H9 (cell line): Measurements from ENCODE around the gene MIPEP. TPM values are rescaled to one million over a fixed set of nuclear protein-coding genes. Genes with fewer than 3 reads are reported as not detected.

ENCODE experiments used
- DNase-seq: peaks from one replicate; pipeline ENCODE4 v3.0.0-alpha.2; 2017
- H2AFZ ChIP-seq: one replicate; pipeline ENCODE4 v1.6.1; 2013; ENCODE audit warnings: mild to moderate bottlenecking, low read length, control low read depth, moderate library complexity
- H2AK5ac ChIP-seq: 2 replicates; pipeline ENCODE4 v1.6.1; 2013; ENCODE audit warnings: low read length, control low read depth, mixed read lengths; ENCODE audit not compliant: insufficient read length
- H2BK120ac ChIP-seq: one replicate; pipeline ENCODE4 v1.6.1; 2013; ENCODE audit warnings: low read depth, mild to moderate bottlenecking, low read length, control low read depth, inconsistent platforms; ENCODE audit not compliant: poor library complexity, severe bottlenecking
- H2BK12ac ChIP-seq: 2 replicates; pipeline ENCODE4 v1.6.1; 2013; ENCODE audit warnings: low read length, control low read depth, mixed read lengths, low read depth; ENCODE audit not compliant: insufficient read length
- H2BK15ac ChIP-seq: 2 replicates; pipeline ENCODE4 v1.6.1; 2013; ENCODE audit warnings: low read depth, low read length, control low read depth
- H2BK20ac ChIP-seq: one replicate; pipeline ENCODE4 v1.6.1; 2013; ENCODE audit warnings: low read depth, mild to moderate bottlenecking, low read length, control low read depth, inconsistent platforms; ENCODE audit not compliant: poor library complexity, severe bottlenecking
- H2BK5ac ChIP-seq: 2 replicates; pipeline ENCODE4 v1.6.1; 2013; ENCODE audit warnings: low read length, control low read depth, mixed read lengths; ENCODE audit not compliant: insufficient read length
- H3K14ac ChIP-seq: 2 replicates; pipeline ENCODE4 v1.6.1; 2013; ENCODE audit warnings: low read length, control low read depth; ENCODE audit not compliant: insufficient read depth
- H3K18ac ChIP-seq: 2 replicates; pipeline ENCODE4 v1.6.1; 2013; ENCODE audit warnings: low read depth, mild to moderate bottlenecking, mixed read lengths, low read length, control low read depth; ENCODE audit not compliant: insufficient read length
- H3K23ac ChIP-seq: 2 replicates; pipeline ENCODE4 v1.6.1; 2013; ENCODE audit warnings: low read length, control low read depth, mixed read lengths, low read depth; ENCODE audit not compliant: insufficient read length
- H3K23me2 ChIP-seq: 2 replicates; pipeline ENCODE4 v1.6.1; 2013; ENCODE audit warnings: low read depth, mild to moderate bottlenecking, mixed read lengths, low read length, control low read depth; ENCODE audit not compliant: insufficient read length, poor library complexity, severe bottlenecking
- H3K27ac ChIP-seq: 2 replicates; pipeline ENCODE4 v1.5.1; 2013; ENCODE audit warnings: low read length, control low read depth, mixed read lengths, low read depth; ENCODE audit not compliant: insufficient read length
- H3K27me3 ChIP-seq: 2 replicates; pipeline ENCODE4 v1.6.1; 2013; ENCODE audit warnings: low read length, control low read depth, inconsistent platforms; ENCODE audit not compliant: insufficient read depth
- H3K4ac ChIP-seq: 2 replicates; pipeline ENCODE4 v1.6.1; 2013; ENCODE audit warnings: low read depth, mild to moderate bottlenecking, control low read depth, inconsistent platforms, low read length, moderate library complexity
- H3K4me1 ChIP-seq: 2 replicates; pipeline ENCODE4 v1.6.1; 2013; ENCODE audit warnings: low read length, control low read depth, inconsistent platforms; ENCODE audit not compliant: insufficient read depth
- H3K4me2 ChIP-seq: 2 replicates; pipeline ENCODE4 v1.6.1; 2013; ENCODE audit warnings: low read length, control low read depth, mixed read lengths; ENCODE audit not compliant: insufficient read length, insufficient read depth
- H3K56ac ChIP-seq: 2 replicates; pipeline ENCODE4 v1.6.1; 2013; ENCODE audit warnings: low read depth, mild to moderate bottlenecking, mixed read lengths, low read length, control low read depth; ENCODE audit not compliant: insufficient read length
- H3K79me1 ChIP-seq: 2 replicates; pipeline ENCODE4 v1.6.1; 2013; ENCODE audit warnings: low read depth, mild to moderate bottlenecking, moderate library complexity, low read length, control low read depth, inconsistent platforms; ENCODE audit not compliant: insufficient read depth, poor library complexity, severe bottlenecking
- H3K79me2 ChIP-seq: 2 replicates; pipeline ENCODE4 v1.6.1; 2013; ENCODE audit warnings: low read length, control low read depth, inconsistent platforms; ENCODE audit not compliant: insufficient read depth
- H3K9ac ChIP-seq: 2 replicates; pipeline ENCODE4 v1.6.1; 2013; ENCODE audit warnings: low read length, control low read depth, mixed read lengths; ENCODE audit not compliant: insufficient read length; ENCODE audit errors: extremely low read depth
- H3K9me3 ChIP-seq: one replicate; pipeline ENCODE4 v1.6.1; 2013; ENCODE audit warnings: low read depth, low read length, inconsistent platforms; ENCODE audit not compliant: control insufficient read depth
- H3T11ph ChIP-seq: one replicate; pipeline ENCODE4 v1.6.1; 2013; ENCODE audit warnings: mild to moderate bottlenecking, low read length, control low read depth, inconsistent platforms
- H4K20me1 ChIP-seq: one replicate; pipeline ENCODE4 v1.6.1; 2013; ENCODE audit not compliant: control insufficient read depth, insufficient read length, insufficient read depth
- H4K5ac ChIP-seq: 2 replicates; pipeline ENCODE4 v1.6.1; 2013; ENCODE audit warnings: low read depth, mild to moderate bottlenecking, mixed read lengths, low read length, control low read depth; ENCODE audit not compliant: insufficient read length
- H4K8ac ChIP-seq: replicated peaks from 2 replicates; pipeline ENCODE4 v1.6.1; 2013; ENCODE audit warnings: low read length, control low read depth, mixed read lengths, low read depth; ENCODE audit not compliant: insufficient read length
- H4K91ac ChIP-seq: 2 replicates; pipeline ENCODE4 v1.6.1; 2013; ENCODE audit warnings: low read depth, mild to moderate bottlenecking, moderate library complexity, mixed read lengths, low read length, control low read depth; ENCODE audit not compliant: insufficient read length
- H3K27ac Mint-ChIP-seq, 3 experiments: 2 replicates in 2 of 3; 3 replicates in 1 of 3; pipeline ENCODE4 v1.8.0; 2020 to 2021; ENCODE audit warnings: mixed read lengths in 3 of 3, mild to moderate bottlenecking in 1 of 3, moderate library complexity in 1 of 3
- H3K27me3 Mint-ChIP-seq: 2 replicates; pipeline ENCODE4 v1.8.0; 2021; ENCODE audit warnings: low read depth, mild to moderate bottlenecking, moderate library complexity, mixed read lengths
- H3K36me3 Mint-ChIP-seq, 3 experiments: 2 replicates in 2 of 3; 3 replicates in 1 of 3; pipeline ENCODE4 v1.8.0; 2020 to 2021; ENCODE audit warnings: low read depth in 3 of 3, mixed read lengths in 3 of 3; ENCODE audit not compliant: insufficient read depth in 1 of 3
- H3K4me1 Mint-ChIP-seq, 2 experiments: 2 replicates each; pipeline ENCODE4 v1.8.0; 2020; ENCODE audit warnings: mixed read lengths in 2 of 2
- H3K4me3 Mint-ChIP-seq, 2 experiments: 2 replicates in 1 of 2; 3 replicates in 1 of 2; pipeline ENCODE4 v1.8.0; 2020 to 2021; ENCODE audit warnings: mild to moderate bottlenecking in 2 of 2, mixed read lengths in 2 of 2, moderate library complexity in 1 of 2
- H3K9me3 Mint-ChIP-seq, 2 experiments: 2 replicates in 1 of 2; 3 replicates in 1 of 2; pipeline ENCODE4 v1.8.0; 2020; ENCODE audit warnings: mild to moderate bottlenecking in 2 of 2, mixed read lengths in 2 of 2, moderate library complexity in 1 of 2
- WGBS: extraction: QIAGEN DNeasy Blood & Tissue Kit; methylation state at CpG from one replicate; pipeline ENCODE4 v1.1.7; 2013; ENCODE audit warnings: missing lambda C conversion rate, low lambda C conversion rate, mixed read lengths; ENCODE audit not compliant: insufficient read length; ENCODE audit errors: extremely low coverage; 5-methylcytosine and 5-hydroxymethylcytosine counted together
- total RNA-seq: library from RNA; stranded (reverse); gene quantifications from 2 replicates; pipeline ENCODE4 v1.2.1, GENCODE V29; 2021
- TF ChIP-seq, protein P1 (sequence below): fragments of 200-600 bp; sonication (generic); conservative IDR thresholded peaks from 3 replicates; pipeline ENCODE4 v1.8.0; 2021; ENCODE audit warnings: antibody characterized with exemption, mild to moderate bottlenecking

The MIPEP gene
- total RNA-seq, 1 experiment from 2014 or later = 18.5 TPM

DNA sequence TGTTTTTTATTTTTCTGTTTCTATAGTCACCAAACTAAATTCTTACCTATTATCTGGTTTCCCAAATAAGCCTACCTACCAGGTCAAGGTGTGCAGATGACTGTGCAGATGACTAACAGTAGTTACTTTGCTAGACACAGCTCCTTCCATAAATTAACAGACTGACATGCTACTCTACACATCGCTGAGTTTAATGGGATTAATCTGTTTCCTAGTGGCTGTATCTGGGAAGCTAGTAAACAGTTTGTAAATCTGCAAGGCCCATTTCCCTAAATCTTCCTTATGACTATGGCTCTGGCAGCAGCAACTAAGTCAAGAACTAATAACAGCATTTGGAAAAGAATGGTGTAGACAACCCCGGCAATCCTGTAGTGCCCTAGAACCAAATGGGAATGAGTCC is 27.9 kb downstream of the MIPEP start:
- Histone ChIP-seq H3K27ac (no peak overlapping the region), H4K20me1 (no peaks in the 10 kb centered on the region), H3K79me1 (no peaks in the 10 kb centered on the region), H3K9me3 (no peaks in the 10 kb centered on the region), H2BK20ac (no peak overlapping the region), H2BK15ac (no peak overlapping the region), H4K91ac (no peak overlapping the region), H2BK120ac (no peak overlapping the region), H3K4ac (no peak overlapping the region), H4K5ac (no peak overlapping the region), H3K56ac (no peak overlapping the region), H2AK5ac (no peak overlapping the region), H2AFZ (no peak overlapping the region), H3K4me2 (no peak overlapping the region), H3T11ph (no peak overlapping the region), H2BK5ac (no peak overlapping the region), H4K8ac (no peak overlapping the region), H3K23ac (no peak overlapping the region), H3K79me2 (no peaks in the 10 kb centered on the region), H3K4me1 (peaks cover 3% of the 10 kb centered on the region), H2BK12ac (no peak overlapping the region), H3K18ac (no peak overlapping the region), H3K9ac (no peak overlapping the region), H3K23me2 (no peaks in the 10 kb centered on the region), H3K27me3 (no peaks in the 10 kb centered on the region; the same call in 1 of the 2 replicates), H3K14ac (no peak overlapping the region)
- no peak for DNase-seq
- TF ChIP-seq, protein P1, sequence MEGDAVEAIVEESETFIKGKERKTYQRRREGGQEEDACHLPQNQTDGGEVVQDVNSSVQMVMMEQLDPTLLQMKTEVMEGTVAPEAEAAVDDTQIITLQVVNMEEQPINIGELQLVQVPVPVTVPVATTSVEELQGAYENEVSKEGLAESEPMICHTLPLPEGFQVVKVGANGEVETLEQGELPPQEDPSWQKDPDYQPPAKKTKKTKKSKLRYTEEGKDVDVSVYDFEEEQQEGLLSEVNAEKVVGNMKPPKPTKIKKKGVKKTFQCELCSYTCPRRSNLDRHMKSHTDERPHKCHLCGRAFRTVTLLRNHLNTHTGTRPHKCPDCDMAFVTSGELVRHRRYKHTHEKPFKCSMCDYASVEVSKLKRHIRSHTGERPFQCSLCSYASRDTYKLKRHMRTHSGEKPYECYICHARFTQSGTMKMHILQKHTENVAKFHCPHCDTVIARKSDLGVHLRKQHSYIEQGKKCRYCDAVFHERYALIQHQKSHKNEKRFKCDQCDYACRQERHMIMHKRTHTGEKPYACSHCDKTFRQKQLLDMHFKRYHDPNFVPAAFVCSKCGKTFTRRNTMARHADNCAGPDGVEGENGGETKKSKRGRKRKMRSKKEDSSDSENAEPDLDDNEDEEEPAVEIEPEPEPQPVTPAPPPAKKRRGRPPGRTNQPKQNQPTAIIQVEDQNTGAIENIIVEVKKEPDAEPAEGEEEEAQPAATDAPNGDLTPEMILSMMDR = no peak
- Mint-ChIP-seq H3K9me3 (no peaks in the 10 kb centered on the region), H3K4me1 (peaks cover 3 to 4% of the 10 kb centered on the region in 2 experiments), H3K27me3 (no peaks in the 10 kb centered on the region), H3K27ac (no peak overlapping the region), H3K36me3 (peaks cover 0 to 3% (median 0%) of the 10 kb centered on the region in 3 experiments; a peak in 2 of 7 replicates), H3K4me3 (no peak overlapping the region)
- no CpG with 5 or more reads among the region's 2 CpGs for WGBS
